GM19463 (cell line): Measurements from ENCODE around the gene SNTA1.
"Not testable (repeated sequence)": the region's sequence is repeated elsewhere in the genome, so short reads cannot be mapped to it uniquely, and the experiment has no call there.

Source experiments
- ATAC-seq: cut with Tn5 transposase; IDR thresholded peaks from one replicate; pipeline ENCODE4 v1.9.1; 2021; ENCODE audit warnings: mild to moderate bottlenecking, moderate library complexity; ENCODE audit not compliant: unreplicated experiment

Gene SNTA1

GRCh38 chr20:33400812-33401183 lies 42.8 kb downstream of the SNTA1 start:
- no peak for ATAC-seq

- no peak for ATAC-seq
These were observed 43.6 kb downstream of the SNTA1 start for GRCh38 chr20:33399924-33400323.

GRCh38 chr20:33394718-33395117 lies 48.8 kb downstream of the SNTA1 start:
- ATAC-seq, result no peak

GRCh38 chr20:33393609-33394008 lies 50.0 kb downstream of the SNTA1 start:
- ATAC-seq, result no peak

- no peak for ATAC-seq
These were observed 51.7 kb downstream of the SNTA1 start for GRCh38 chr20:33391722-33392415.

- ATAC-seq, result not testable (repeated sequence)
These were observed 54.2 kb downstream of the SNTA1 start for GRCh38 chr20:33389326-33389725.

DNA sequence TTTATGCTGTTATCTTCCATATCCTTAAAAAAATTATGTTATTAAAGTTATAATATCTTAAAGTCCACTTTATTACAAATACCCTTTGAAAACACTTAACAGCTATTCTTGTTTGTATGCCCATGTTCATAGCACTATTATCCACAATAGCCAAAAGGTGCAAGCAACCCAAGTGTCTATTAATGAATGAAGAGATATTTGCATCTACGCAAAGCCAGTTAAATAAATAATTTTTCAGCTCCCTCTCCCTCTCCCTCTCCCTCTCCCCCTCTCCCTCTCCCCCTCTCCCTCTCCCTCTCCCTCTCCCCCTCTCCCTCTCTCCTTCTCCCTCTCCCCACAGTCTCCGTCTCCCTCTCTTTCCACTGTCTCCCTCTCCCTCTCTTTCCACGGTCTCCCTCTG lies 55.3 kb downstream of the SNTA1 start:
- no peak for ATAC-seq

DNA sequence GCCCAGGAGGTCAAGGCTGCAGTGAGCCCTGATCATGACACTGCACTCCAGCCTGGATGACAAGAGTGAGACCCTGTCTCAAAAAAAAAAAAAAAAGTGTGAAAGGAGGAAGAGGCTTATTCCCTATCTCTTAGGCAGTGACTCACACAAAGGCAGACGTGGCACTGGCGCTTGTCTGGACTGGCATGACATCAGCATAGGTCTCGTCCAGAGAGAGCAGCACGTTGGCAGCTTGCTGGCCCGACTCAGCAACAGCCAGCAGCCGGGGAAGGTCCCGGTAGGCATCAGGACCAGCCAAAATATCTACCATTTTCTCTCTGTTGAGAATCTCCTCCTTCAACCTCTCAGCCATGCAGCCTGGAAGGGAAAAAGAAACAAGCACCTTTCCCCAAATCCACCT lies 56.4 kb downstream of the SNTA1 start:
- ATAC-seq, result no peak

- ATAC-seq, result no peak
These were observed 56.9 kb downstream of the SNTA1 start for GRCh38 chr20:33386673-33387072.

GRCh38 chr20:33377366-33377765 lies 66.2 kb downstream of the SNTA1 start:
- ATAC-seq, result no peak

DNA sequence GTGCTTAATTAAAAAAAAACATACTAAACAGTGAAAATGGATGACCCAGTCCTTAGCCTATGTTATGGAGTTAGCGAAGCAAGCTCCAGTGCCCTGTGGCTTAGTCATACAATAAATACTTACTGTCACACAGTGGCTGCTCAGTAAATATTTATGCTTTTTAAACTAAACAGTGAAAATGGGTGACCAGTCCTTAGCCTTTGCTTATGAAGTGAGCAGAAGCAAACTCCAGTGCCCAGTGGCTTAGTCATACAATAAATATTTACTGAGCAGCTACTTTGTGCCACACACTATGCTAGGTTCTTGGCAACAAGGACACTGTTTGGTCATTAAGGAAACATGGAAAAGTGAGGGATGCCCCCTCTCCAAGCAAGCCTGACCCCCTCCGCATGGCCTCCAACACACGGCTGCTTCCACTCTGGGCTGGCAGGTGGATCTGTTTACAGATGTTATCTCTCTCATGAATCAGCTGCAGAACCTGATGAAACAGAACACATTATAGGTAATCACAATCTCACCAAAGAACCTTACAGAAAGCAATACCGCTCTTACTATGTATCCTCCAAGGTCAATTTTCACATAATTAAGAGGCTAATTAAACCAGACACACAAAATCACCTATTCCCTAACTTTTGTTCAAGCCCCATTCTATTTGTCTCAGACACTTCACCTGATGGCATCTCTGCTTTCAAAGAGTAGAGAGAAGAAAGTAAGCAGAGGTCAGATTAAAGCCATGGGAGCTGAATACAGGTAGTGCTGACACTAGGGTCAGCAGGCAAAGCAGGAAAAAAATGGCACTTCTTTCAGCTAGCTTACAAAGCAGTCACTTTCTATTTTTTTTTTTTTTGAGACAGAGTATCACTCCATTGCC lies 69.6 kb downstream of the SNTA1 start:
- ATAC-seq, result no peak

DNA sequence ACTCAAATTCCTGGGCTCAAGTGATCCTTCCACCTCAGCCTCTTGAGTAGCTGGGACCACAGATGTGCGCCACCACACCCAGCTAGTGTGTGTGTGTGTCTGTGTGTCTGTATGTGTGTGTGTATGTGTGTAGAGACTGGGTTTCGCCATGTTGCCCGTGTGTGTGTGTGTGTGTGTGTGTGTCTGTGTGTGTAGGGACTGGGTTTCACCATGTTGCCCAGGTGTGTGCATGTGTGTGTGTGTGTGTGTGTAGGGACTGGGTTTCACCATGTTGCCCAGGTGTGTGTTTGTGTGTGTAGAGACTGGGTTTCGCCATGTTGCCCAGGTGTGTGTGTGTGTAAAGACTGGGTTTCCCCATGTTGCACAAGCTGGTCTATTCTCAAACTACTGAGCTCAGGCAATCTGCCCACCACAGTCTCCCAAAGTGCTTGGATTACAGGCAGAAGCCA lies 70.5 kb downstream of the SNTA1 start:
- no peak for ATAC-seq

DNA sequence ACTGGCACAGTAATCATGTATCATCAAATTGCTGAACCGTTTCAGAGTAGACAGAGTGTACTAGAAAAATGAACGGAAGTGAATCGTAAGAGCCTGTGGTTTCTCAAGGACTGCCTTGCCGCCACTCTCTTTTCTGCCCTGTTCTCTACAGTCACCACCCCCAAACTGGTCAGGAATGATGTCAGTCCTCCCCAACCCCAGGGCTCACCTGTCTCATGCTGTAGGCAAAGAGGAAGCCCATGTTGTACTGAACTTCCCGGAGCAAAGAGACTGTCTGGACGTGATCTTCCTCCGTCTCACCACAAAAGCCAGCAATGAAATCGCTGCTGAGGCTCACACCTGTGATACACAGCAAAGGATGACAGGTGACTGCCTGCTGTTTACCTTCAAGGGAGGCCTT lies 73.3 kb downstream of the SNTA1 start:
- no peak for ATAC-seq

DNA sequence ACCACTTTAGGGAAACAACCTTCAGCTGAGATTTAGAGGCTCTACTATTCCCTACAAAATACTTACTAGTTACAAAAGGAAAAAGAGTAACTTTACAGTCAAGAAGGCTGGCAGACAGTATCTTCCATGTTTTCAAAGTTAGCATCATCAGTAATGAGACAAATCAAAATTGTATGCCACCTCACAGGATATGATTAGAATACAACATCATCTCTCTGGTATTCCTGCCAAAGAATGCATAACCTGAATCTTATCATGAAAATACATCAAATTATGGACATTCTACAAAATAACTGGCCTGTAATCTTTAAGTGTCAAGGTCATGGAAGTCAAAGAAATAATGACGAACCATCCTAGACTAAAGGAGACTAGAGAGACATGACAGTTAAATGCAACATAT lies 80.7 kb downstream of the SNTA1 start:
- no peak for ATAC-seq

GRCh38 chr20:33359399-33360261 lies 83.9 kb downstream of the SNTA1 start:
- ATAC-seq, result no peak
